ENCODE data around the gene RHOF. TPM values are rescaled to one million over a fixed set of nuclear protein-coding genes. Genes with fewer than 3 reads are reported as not detected.

Gene RHOF
- total and polyA plus RNA-seq, 2 of the 13 experiments (the other 11 are each of a cell fraction or from before 2014, with no cell fraction given) = 14.6 to 32.2 TPM

DNA sequence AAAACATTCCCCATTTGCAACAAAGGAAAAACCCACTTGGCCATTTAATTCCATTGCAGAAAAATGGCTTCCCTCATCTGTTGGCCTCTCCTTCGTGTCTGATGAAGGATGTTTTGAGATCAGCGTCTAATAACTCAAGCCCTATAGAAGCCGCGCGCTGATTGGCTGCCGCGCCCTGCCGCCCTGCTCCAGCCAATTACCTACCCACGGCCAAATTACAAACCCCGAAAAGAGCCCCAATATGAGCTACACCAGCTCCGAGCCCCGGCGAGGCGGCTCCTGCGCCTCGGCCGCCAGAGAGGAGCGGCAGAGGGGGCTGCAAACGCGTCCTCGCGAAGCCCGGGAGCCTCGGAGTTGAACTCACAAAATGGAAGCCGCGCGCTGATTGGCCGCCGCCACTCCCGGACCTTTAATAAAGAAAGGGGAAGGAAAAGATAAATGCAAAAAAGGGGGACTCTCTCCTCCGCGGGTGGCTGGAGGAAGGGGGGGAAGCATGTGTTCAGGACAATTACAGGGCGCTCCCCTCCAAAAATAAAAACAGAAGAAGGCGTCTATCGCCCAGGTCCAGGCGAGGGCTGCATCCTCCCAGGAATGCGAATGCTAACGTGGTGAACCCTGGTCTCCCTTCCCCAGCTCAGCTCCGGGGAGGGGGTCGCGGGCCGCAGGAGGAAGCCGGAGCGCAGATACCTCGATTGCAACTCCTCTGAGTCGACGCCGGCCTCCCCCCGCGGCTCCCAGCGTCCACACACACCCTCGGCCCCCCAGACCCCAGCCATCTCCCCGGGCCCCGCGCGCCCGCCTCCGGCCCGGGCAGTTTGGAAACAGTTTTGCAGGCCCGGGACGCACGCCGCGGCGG lies 9.6 kb upstream of the RHOF start (continued):
- TF ChIP-seq, protein P1, sequence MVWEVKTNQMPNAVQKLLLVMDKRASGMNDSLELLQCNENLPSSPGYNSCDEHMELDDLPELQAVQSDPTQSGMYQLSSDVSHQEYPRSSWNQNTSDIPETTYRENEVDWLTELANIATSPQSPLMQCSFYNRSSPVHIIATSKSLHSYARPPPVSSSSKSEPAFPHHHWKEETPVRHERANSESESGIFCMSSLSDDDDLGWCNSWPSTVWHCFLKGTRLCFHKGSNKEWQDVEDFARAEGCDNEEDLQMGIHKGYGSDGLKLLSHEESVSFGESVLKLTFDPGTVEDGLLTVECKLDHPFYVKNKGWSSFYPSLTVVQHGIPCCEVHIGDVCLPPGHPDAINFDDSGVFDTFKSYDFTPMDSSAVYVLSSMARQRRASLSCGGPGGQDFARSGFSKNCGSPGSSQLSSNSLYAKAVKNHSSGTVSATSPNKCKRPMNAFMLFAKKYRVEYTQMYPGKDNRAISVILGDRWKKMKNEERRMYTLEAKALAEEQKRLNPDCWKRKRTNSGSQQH (CRISPR knock-in tag; IDR thresholded peaks at IDR 0.05; ENCODE audit: low read depth) = peak; percentile 59; the same call in 1 of the 2 replicates
- TF ChIP-seq POLR2G (IDR thresholded peaks at IDR 0.05; ENCODE audit: low read depth, low read length) (peak; percentile 93), ZNF619 (CRISPR knock-in tag; IDR thresholded peaks at IDR 0.05) (no peak), ZNF629 (CRISPR knock-in tag; conservative IDR thresholded peaks at IDR 0.05) (no peak), ZMYM2 (CRISPR knock-in tag; IDR thresholded peaks at IDR 0.05) (no peak), BORCS8-MEF2B (CRISPR knock-in tag; IDR thresholded peaks at IDR 0.05) (no peak), HOXA9 (CRISPR knock-in tag; IDR thresholded peaks at IDR 0.05; ENCODE audit: borderline replicate concordance) (no peak), PRMT3 (CRISPR knock-in tag; IDR thresholded peaks at IDR 0.05; ENCODE audit: borderline replicate concordance, low read depth) (no peak), ZFY (CRISPR knock-in tag; IDR thresholded peaks at IDR 0.05) (peak; percentile 58), ZNF737 (CRISPR knock-in tag; IDR thresholded peaks at IDR 0.05; ENCODE audit: borderline replicate concordance) (no peak), ZNF878 (CRISPR knock-in tag; IDR thresholded peaks at IDR 0.05) (peak; percentile 76; the same call in 1 of the 2 replicates), HMG20A (CRISPR knock-in tag; IDR thresholded peaks at IDR 0.05; ENCODE audit: borderline replicate concordance) (no peak; the same call in 1 of the 2 replicates), GLI4 (CRISPR knock-in tag; IDR thresholded peaks at IDR 0.05; ENCODE audit: borderline replicate concordance) (no peak), MIER2 (CRISPR knock-in tag; IDR thresholded peaks at IDR 0.05) (no peak), ZNF530 (CRISPR knock-in tag; IDR thresholded peaks at IDR 0.05; ENCODE audit: low read depth) (no peak), SMYD3 (CRISPR knock-in tag; IDR thresholded peaks at IDR 0.05) (peak; percentile 23; the same call in 1 of the 2 replicates), ZNF816 (CRISPR knock-in tag; IDR thresholded peaks at IDR 0.05; ENCODE audit: borderline replicate concordance) (peak; percentile 85), ZFP36L1 (CRISPR knock-in tag; IDR thresholded peaks at IDR 0.05) (no peak), PCBP2 (optimal IDR thresholded peaks at IDR 0.05; ENCODE audit: low read depth, low read length, poor library complexity, severe bottlenecking) (no peak), PRDM4 (CRISPR knock-in tag; IDR thresholded peaks at IDR 0.05; ENCODE audit: borderline replicate concordance) (no peak), ZSCAN30 (CRISPR knock-in tag; IDR thresholded peaks at IDR 0.05) (peak; percentile 77; the same call in 1 of the 2 replicates), ZNF136 (CRISPR knock-in tag; IDR thresholded peaks at IDR 0.05; ENCODE audit: low read depth) (peak; percentile 46; the same call in 1 of the 2 replicates)
- TF ChIP-seq, protein P2, sequence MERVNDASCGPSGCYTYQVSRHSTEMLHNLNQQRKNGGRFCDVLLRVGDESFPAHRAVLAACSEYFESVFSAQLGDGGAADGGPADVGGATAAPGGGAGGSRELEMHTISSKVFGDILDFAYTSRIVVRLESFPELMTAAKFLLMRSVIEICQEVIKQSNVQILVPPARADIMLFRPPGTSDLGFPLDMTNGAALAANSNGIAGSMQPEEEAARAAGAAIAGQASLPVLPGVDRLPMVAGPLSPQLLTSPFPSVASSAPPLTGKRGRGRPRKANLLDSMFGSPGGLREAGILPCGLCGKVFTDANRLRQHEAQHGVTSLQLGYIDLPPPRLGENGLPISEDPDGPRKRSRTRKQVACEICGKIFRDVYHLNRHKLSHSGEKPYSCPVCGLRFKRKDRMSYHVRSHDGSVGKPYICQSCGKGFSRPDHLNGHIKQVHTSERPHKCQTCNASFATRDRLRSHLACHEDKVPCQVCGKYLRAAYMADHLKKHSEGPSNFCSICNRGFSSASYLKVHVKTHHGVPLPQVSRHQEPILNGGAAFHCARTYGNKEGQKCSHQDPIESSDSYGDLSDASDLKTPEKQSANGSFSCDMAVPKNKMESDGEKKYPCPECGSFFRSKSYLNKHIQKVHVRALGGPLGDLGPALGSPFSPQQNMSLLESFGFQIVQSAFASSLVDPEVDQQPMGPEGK (CRISPR knock-in tag; IDR thresholded peaks at IDR 0.05) = peak; percentile 66; the same call in 1 of the 2 replicates

Measured in HepG2 (cell line).